ENCODE results near the gene NPPB. TPM values are rescaled to one million over a fixed set of nuclear protein-coding genes. Genes with fewer than 3 reads are reported as not detected.
A peak's percentile ranks its signal among the peaks of the same experiment; 100 is the strongest.

NPPB gene
- total RNA-seq, 1 donor from 2014 or later, result not detected

- ChIA-PET POLR2A (interaction anchor here (0.6 to 8.8 kb wide), 3 partner anchors 10 to 84 kb away, joined by 3 to 89 read pairs (median 3); partner anchors contain the start of gene KIAA2013), CTCF (no interaction called here)
- H3K4me1 Mint-ChIP-seq, result peaks cover 30% of the 10 kb centered on the region
- no peak for ATAC-seq (ENCODE audit: low read depth)
- H3K27ac Mint-ChIP-seq, result peak overlapping the region; percentile 15
- H3K4me3 Mint-ChIP-seq, result peak overlapping the region; percentile 4
- no peak for TF ChIP-seq CTCF (IDR thresholded peaks at IDR 0.05)
- H3K9me3 Mint-ChIP-seq, result no peaks in the 10 kb centered on the region
- H3K36me3 Mint-ChIP-seq (ENCODE audit: low read depth), result peaks cover 90% of the 10 kb centered on the region
- DNase-seq, result no peak
- H3K27me3 Mint-ChIP-seq, result no peaks in the 10 kb centered on the region
- intact Hi-C loops (cut with micrococcal nuclease), result loop anchor here (10.0 kb wide), 1 partner anchor 368 kb away; the partner anchor contains the start of gene DISP3
Observed at GRCh38 chr1:11842154-11843041, 16.3 kb downstream of the NPPB start.

- Mint-ChIP-seq H3K36me3 (ENCODE audit: low read depth) (peaks cover 92% of the 10 kb centered on the region), H3K9me3 (no peaks in the 10 kb centered on the region), H3K27ac (no peak overlapping the region), H3K27me3 (no peaks in the 10 kb centered on the region), H3K4me1 (peaks cover 30% of the 10 kb centered on the region), H3K4me3 (no peak overlapping the region)
- ATAC-seq (ENCODE audit: low read depth), result no peak
- ChIA-PET CTCF (no interaction called here), POLR2A (interaction anchor here (0.5 to 8.8 kb wide), 3 partner anchors 11 to 162 kb away, joined by 3 to 89 read pairs (median 6); no protein-coding TSS in a partner anchor)
- no peak for DNase-seq
- no peak for TF ChIP-seq CTCF (IDR thresholded peaks at IDR 0.05)
- intact Hi-C loops (cut with micrococcal nuclease), result loop anchor here (10.0 kb wide), 1 partner anchor 367 kb away; the partner anchor contains the start of gene DISP3
Observed at GRCh38 chr1:11841245-11842153, 17.2 kb downstream of the NPPB start.

- peaks cover 92% of the 10 kb centered on the region for H3K36me3 Mint-ChIP-seq (ENCODE audit: low read depth)
- CTCF ChIA-PET, result interaction anchor here (0.6 to 3.9 kb wide), 4 partner anchors 52 to 127 kb away, joined by 4 to 19 read pairs (median 12); no protein-coding TSS in a partner anchor
Observed at GRCh38 chr1:11839727-11840705, 18.7 kb downstream of the NPPB start.

More at GRCh38 chr1:11839727-11840705, 18.7 kb downstream of the NPPB start:
- TF ChIP-seq CTCF (IDR thresholded peaks at IDR 0.05), result no peak
- intact Hi-C loops (cut with micrococcal nuclease), result loop anchor here (10.0 kb wide), 2 partner anchors 55 to 365 kb away; partner anchors contain the start of gene DISP3
- peaks cover 30% of the 10 kb centered on the region for H3K4me1 Mint-ChIP-seq
- no peak overlapping the region for H3K4me3 Mint-ChIP-seq
- no peaks in the 10 kb centered on the region for H3K9me3 Mint-ChIP-seq
- POLR2A ChIA-PET, result interaction anchor here (0.6 to 8.8 kb wide), 2 partner anchors 64 to 69 kb away, joined by 3 to 89 read pairs; no protein-coding TSS in a partner anchor
- no peaks in the 10 kb centered on the region for H3K27me3 Mint-ChIP-seq
- no peak overlapping the region for H3K27ac Mint-ChIP-seq
- ATAC-seq (ENCODE audit: low read depth), result no peak
- no peak for DNase-seq
